OCI-LY7 (cell line): ENCODE data around the gene DNAI2. TPM values are rescaled to one million over a fixed set of nuclear protein-coding genes. Genes with fewer than 3 reads are reported as not detected.
"Not testable (repeated sequence)": the region's sequence is repeated elsewhere in the genome, so short reads cannot be mapped to it uniquely, and the experiment has no call there.

Experiments used
- BruUV-seq: library from RNA; stranded (reverse); fragments of 400-500 nt; replicated peaks from 2 replicates; lab custom pipeline; 2021; lab: Mats Ljungman, UMichigan
- CTCF ChIA-PET: fragments of 300-600 bp; sonication (Branson Sonifier 250); formaldehyde crosslinking; loops from one replicate; lab custom pipeline; 2022; ENCODE audit warnings: antibody characterized with exemption; ENCODE audit not compliant: unreplicated experiment; lab: Charles Lee
- POLR2A ChIA-PET: fragments of 300-600 bp; sonication (Branson Sonifier 250); formaldehyde crosslinking; loops from one replicate; lab custom pipeline; 2022; ENCODE audit warnings: antibody characterized with exemption; lab: Charles Lee
- DNase-seq: peaks from one replicate; pipeline ENCODE4 v3.0.0-alpha.2; 2015; ENCODE audit warnings: low spot score
- H2AFZ ChIP-seq: fragments of 200-600 bp; sonication (generic), shearing (Covaris generic); 2 replicates; pipeline ENCODE4 v1.6.1; 2014; ENCODE audit warnings: mild to moderate bottlenecking, antibody characterized with exemption, low read length, moderate library complexity
- H3K27ac ChIP-seq: fragments of 200-600 bp; sonication (generic); 2 replicates; pipeline ENCODE4 v1.5.1; 2014; ENCODE audit warnings: mixed run types, low read depth, mild to moderate bottlenecking, moderate library complexity, low read length, inconsistent platforms; ENCODE audit not compliant: poor library complexity, severe bottlenecking
- H3K36me3 ChIP-seq: fragments of 200-600 bp; sonication (generic); 2 replicates; pipeline ENCODE4 v1.6.1; 2014; ENCODE audit warnings: mild to moderate bottlenecking, antibody characterized with exemption, low read length, moderate library complexity, mixed read lengths; ENCODE audit not compliant: insufficient read depth
- H3K4me1 ChIP-seq: fragments of 200-600 bp; sonication (generic); 2 replicates; pipeline ENCODE4 v1.5.1; 2014; ENCODE audit warnings: mild to moderate bottlenecking, low read length; ENCODE audit not compliant: insufficient read depth, poor library complexity, severe bottlenecking
- H3K4me2 ChIP-seq: fragments of 200-600 bp; sonication (generic); 2 replicates; pipeline ENCODE4 v1.6.1; 2014; ENCODE audit warnings: mild to moderate bottlenecking, low read length
- H3K4me3 ChIP-seq: fragments of 200-600 bp; sonication (generic); 2 replicates; pipeline ENCODE4 v1.5.1; 2014; ENCODE audit warnings: mild to moderate bottlenecking, low read depth, low read length; ENCODE audit not compliant: poor library complexity, severe bottlenecking
- H3K79me2 ChIP-seq: fragments of 200-600 bp; sonication (generic); 2 replicates; pipeline ENCODE4 v1.6.1; 2016; ENCODE audit warnings: low read depth, mild to moderate bottlenecking, low read length, moderate library complexity, mixed read lengths; ENCODE audit not compliant: insufficient read depth
- H3K9me2 ChIP-seq: fragments of 200-600 bp; sonication (generic); 2 replicates; pipeline ENCODE4 v1.6.1; 2016; ENCODE audit warnings: mild to moderate bottlenecking, low read length, mixed read lengths; ENCODE audit not compliant: insufficient read depth
- H3K9me3 ChIP-seq: fragments of 200-600 bp; sonication (generic); 2 replicates; pipeline ENCODE4 v1.6.1; 2014; ENCODE audit warnings: mild to moderate bottlenecking, mixed run types, low read length, mixed read lengths
- H4K20me1 ChIP-seq: fragments of 200-600 bp; sonication (generic); 2 replicates; pipeline ENCODE4 v1.6.1; 2014; ENCODE audit warnings: mild to moderate bottlenecking, antibody characterized with exemption, low read length, moderate library complexity, mixed read lengths; ENCODE audit not compliant: insufficient read depth
- EZH2phosphoT487 ChIP-seq: fragments of 200-600 bp; sonication (generic); IDR thresholded peaks from 2 replicates; pipeline ENCODE4 v1.6.1; 2018; ENCODE audit warnings: low read depth, borderline replicate concordance, mild to moderate bottlenecking, mixed run types, antibody characterized with exemption, low read length, moderate library complexity, mixed read lengths
- intact Hi-C: fragments of 100-400 bp; cut with micrococcal nuclease; formaldehyde crosslinking; loops from one replicate; pipeline ENCODE4 v1.10.0; 2022; ENCODE audit not compliant: unreplicated experiment
- total RNA-seq, 2 experiments: library from RNA; depleted of rRNA in 1 of 2; stranded (reverse); fragments of >200 nt in 1 of 2; shearing (Covaris generic) in 1 of 2; gene quantifications; 2 replicates each; pipeline ENCODE4 v1.2.3, GENCODE V29; 2014 to 2022
- TF ChIP-seq, protein P1 (sequence below): fragments of 200-600 bp; sonication (generic); conservative IDR thresholded peaks from 2 replicates; pipeline ENCODE4 v1.5.1; 2014; ENCODE audit warnings: mild to moderate bottlenecking, antibody characterized with exemption, low read length, moderate library complexity, mixed read lengths

Gene DNAI2
- total RNA-seq, 2 experiments from 2014 or later: not detected

DNA sequence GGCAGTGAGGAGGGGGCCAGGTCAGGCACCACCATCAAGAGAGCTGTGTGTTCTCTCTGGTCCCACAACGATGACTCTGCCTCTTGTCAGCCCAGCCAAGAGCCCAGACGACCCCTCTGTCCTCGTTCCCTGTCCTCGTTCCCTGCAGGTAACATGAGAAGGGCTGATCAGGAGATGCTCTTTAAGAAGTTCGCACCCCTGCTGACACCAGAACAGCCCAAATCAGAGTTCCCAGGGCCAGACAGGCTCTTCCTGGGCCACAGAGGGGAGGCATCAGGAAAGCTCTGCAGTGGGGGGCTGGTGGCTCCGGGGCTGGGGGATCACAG, 13.5 kb upstream of the DNAI2 start:
- no peak for DNase-seq
- no TSS peak for BruUV-seq
- CTCF ChIA-PET: no interaction called here

DNA sequence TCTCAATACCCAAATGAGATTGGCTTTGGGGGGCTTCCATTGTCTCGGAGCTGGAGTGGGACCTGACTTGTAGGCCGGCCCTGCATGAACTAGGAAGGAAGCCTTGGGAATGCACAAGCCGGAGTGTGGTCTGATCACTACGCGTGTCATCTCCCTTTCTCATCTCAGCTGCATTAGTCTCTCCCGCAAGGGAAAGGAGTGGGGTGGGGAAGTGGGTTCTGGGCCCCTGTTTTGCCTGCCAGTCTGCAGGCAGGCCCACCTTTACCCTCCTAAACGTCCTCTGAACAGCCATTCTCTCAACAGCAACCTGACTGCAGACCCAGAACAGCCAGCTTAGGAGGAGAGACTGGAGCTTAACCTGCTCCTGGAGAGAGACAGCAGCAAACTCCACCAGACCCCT, 11.4 kb upstream of the DNAI2 start:
- Histone ChIP-seq H3K4me3 (no peak overlapping the region), H3K36me3 (no peaks in the 10 kb centered on the region), H3K4me1 (no peaks in the 10 kb centered on the region), H3K9me2 (no peaks in the 10 kb centered on the region), H3K79me2 (no peaks in the 10 kb centered on the region), H4K20me1 (no peaks in the 10 kb centered on the region), H2AFZ (no peak overlapping the region), H3K9me3 (no peaks in the 10 kb centered on the region), H3K27ac (no peak overlapping the region), H3K4me2 (no peak overlapping the region)
- ChIA-PET CTCF (no interaction called here), POLR2A (no interaction called here)
- DNase-seq: no peak
- intact Hi-C loops: no loop called here
- BruUV-seq: no TSS peak
- no peak for TF ChIP-seq EZH2phosphoT487
- TF ChIP-seq, protein P1, sequence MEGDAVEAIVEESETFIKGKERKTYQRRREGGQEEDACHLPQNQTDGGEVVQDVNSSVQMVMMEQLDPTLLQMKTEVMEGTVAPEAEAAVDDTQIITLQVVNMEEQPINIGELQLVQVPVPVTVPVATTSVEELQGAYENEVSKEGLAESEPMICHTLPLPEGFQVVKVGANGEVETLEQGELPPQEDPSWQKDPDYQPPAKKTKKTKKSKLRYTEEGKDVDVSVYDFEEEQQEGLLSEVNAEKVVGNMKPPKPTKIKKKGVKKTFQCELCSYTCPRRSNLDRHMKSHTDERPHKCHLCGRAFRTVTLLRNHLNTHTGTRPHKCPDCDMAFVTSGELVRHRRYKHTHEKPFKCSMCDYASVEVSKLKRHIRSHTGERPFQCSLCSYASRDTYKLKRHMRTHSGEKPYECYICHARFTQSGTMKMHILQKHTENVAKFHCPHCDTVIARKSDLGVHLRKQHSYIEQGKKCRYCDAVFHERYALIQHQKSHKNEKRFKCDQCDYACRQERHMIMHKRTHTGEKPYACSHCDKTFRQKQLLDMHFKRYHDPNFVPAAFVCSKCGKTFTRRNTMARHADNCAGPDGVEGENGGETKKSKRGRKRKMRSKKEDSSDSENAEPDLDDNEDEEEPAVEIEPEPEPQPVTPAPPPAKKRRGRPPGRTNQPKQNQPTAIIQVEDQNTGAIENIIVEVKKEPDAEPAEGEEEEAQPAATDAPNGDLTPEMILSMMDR: no peak

More for the DNA sequence above, 13.5 kb upstream of the DNAI2 start:
- H3K36me3 ChIP-seq: no peaks in the 10 kb centered on the region
- no peaks in the 10 kb centered on the region for H3K9me2 ChIP-seq
- no peaks in the 10 kb centered on the region for H4K20me1 ChIP-seq
- H3K79me2 ChIP-seq: no peaks in the 10 kb centered on the region
- no peak overlapping the region for H3K4me3 ChIP-seq
- H3K27ac ChIP-seq: no peak overlapping the region
- H2AFZ ChIP-seq: no peak overlapping the region
- H3K4me1 ChIP-seq: no peaks in the 10 kb centered on the region
- POLR2A ChIA-PET: no interaction called here
- TF ChIP-seq EZH2phosphoT487: no peak
- intact Hi-C loops: no loop called here
- no peaks in the 10 kb centered on the region for H3K9me3 ChIP-seq
- no peak overlapping the region for H3K4me2 ChIP-seq

DNA sequence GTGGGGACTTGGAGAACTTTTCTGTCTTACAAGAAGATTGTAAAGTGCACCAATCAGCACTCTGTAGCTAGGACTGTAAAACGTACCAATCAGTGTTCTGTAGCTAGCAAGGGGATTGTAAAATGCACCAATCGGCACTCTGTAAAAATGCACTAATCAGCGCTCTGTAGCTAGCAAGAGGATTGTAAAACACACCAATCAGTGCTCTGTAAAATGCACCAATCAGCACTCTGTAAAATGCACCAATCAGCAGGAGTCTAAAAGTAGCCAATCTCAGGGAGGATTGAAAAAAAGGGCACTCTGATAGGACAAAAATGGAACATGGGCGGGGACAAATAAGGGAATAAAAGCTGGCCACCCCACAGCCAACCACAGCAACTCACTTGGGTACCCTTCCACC, 7.0 kb upstream of the DNAI2 start:
- CTCF ChIA-PET, DNase-seq, H4K20me1 ChIP-seq, H3K36me3 ChIP-seq, BruUV-seq, intact Hi-C loops, H3K4me3 ChIP-seq, H3K79me2 ChIP-seq, H3K9me3 ChIP-seq, H3K9me2 ChIP-seq, H3K4me1 ChIP-seq, H3K4me2 ChIP-seq, H2AFZ ChIP-seq, H3K27ac ChIP-seq: not testable (repeated sequence)
- POLR2A ChIA-PET: interaction anchor here (1.1 kb wide), 1 partner anchor 14 kb away, joined by 6 read pairs; no protein-coding TSS in a partner anchor

DNA sequence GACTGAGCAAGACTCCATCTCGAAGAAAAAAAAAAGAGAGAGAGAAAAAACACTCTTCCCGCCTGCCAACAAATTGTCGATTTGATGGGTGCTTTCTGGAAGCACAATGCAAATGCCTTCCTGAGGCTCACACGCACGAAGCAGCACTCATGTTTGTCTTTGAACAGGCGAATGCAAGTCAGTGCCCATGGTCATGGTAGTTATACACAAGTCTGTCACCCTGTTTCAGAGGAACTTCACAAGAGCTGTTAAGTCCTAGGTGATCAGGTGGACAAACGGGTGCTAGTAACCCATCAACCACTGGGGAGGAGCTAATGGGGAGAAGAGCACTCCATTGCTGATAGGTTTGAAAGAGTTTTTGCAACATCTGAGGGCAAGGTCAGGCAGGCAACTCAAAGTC, 6.5 kb upstream of the DNAI2 start:
- Histone ChIP-seq H3K4me1 (no peaks in the 10 kb centered on the region), H3K4me2 (no peak overlapping the region), H3K79me2 (no peaks in the 10 kb centered on the region), H3K9me3 (no peaks in the 10 kb centered on the region), H4K20me1 (no peaks in the 10 kb centered on the region), H3K36me3 (no peaks in the 10 kb centered on the region), H2AFZ (no peak overlapping the region), H3K4me3 (no peak overlapping the region), H3K27ac (no peak overlapping the region), H3K9me2 (no peaks in the 10 kb centered on the region)
- intact Hi-C loops: no loop called here
- BruUV-seq: no TSS peak
- no peak for TF ChIP-seq EZH2phosphoT487
- TF ChIP-seq, protein P1: no peak
- POLR2A ChIA-PET: interaction anchor here (1.1 kb wide), 1 partner anchor 14 kb away, joined by 6 read pairs; no protein-coding TSS in a partner anchor
- CTCF ChIA-PET: interaction anchor here (0.5 kb wide), 1 partner anchor 187 kb away, joined by 3 read pairs; no protein-coding TSS in a partner anchor
- DNase-seq: no peak
